Cardiac fibroblast (primary cell): ENCODE data around the gene HHAT.

Experiments
- DNase-seq, 2 donors: peaks; one replicate each; pipeline versions ENCODE4 v3.0.0 to v3.0.0-alpha.2; 2010; ENCODE audit warnings: low read depth in 2 of 2
- H3K4me3 ChIP-seq, 2 donors: replicated peaks in 1 of 2; 1 replicate in 1 of 2; 2 replicates in 1 of 2; pipeline ENCODE4 v1.5.1; 2011; ENCODE audit warnings: low read depth in 2 of 2, low read length in 2 of 2, mild to moderate bottlenecking in 2 of 2, moderate library complexity in 1 of 2
- TF ChIP-seq, protein P1 (sequence below): IDR thresholded peaks from one replicate; pipeline ENCODE4 v1.5.1; 2011; ENCODE audit warnings: low read depth, mild to moderate bottlenecking, low read length, inconsistent platforms

The HHAT gene

DNA sequence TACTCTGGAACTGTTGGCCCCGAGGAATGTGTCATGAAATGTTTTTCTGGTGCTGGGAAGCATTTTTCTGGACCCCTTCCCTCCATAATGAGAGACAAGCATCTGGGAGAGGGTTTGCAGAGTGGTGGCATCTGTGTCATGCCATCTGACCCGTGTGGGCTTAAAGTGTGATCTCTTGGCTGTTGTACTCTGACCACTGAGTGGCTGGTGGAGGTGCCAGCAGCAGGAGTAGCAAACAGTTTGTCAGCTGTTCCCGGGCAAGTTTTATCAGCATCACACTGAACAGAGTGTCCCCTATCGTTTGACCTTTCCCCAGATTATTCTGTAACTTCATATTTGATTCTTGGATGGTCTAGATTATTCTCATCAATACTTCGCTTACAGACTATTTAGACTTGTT is 150.1 kb downstream of the HHAT start:
- no peak for DNase-seq
- TF ChIP-seq, protein P1, sequence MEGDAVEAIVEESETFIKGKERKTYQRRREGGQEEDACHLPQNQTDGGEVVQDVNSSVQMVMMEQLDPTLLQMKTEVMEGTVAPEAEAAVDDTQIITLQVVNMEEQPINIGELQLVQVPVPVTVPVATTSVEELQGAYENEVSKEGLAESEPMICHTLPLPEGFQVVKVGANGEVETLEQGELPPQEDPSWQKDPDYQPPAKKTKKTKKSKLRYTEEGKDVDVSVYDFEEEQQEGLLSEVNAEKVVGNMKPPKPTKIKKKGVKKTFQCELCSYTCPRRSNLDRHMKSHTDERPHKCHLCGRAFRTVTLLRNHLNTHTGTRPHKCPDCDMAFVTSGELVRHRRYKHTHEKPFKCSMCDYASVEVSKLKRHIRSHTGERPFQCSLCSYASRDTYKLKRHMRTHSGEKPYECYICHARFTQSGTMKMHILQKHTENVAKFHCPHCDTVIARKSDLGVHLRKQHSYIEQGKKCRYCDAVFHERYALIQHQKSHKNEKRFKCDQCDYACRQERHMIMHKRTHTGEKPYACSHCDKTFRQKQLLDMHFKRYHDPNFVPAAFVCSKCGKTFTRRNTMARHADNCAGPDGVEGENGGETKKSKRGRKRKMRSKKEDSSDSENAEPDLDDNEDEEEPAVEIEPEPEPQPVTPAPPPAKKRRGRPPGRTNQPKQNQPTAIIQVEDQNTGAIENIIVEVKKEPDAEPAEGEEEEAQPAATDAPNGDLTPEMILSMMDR, result no peak
- H3K4me3 ChIP-seq, result no peak overlapping the region

DNA sequence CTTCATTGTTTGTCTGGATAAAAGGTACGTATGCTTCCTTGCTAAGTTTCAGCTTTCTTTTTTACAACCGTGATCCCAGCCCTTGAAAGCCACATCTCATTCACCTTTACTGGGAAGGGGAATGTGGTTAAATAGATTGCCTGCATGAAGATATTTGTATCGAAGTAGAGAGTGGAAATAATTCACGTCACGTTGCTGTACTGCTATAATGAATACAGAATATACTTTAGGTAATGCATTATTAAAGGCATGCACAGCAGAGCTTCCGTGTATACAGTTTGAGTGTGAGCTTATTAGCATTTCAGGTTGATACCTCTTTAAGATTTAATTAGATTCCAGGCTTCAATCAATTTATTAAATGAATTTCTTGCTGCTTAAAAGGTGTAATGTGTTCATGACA is 153.8 kb downstream of the HHAT start:
- TF ChIP-seq, protein P1, result no peak
- DNase-seq, result no peak

DNA sequence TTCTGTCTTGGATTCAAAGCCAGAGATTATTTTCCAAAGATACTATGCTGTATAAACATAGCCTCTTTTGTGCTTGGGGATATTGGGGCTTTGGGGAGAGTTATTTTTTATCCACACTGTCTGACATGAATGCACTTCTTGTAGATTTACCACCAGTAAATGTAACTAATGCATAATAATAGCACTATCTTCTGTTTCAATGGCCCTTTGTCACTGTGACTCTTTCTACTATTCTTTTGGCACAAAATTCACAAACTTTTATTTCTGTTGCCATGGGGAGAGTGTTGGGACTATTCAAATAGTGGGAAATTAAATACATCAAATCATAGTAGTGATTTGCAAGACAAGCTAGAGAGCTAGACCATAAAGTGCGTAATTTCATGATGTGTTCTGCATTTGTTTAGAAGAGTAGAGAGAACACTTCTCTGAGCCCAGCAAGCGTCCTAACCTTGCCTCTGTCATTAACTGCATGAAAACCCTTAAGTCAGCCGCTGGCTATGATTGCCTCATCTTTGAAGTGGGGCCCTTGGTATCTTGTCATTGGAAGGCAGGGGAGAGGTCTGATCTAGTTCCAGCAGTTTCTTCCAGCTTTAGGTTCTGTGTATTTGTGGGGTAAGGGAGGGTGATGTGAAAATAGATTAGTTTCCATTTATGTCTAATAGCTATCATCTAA is 154.4 kb downstream of the HHAT start:
- TF ChIP-seq, protein P1, result no peak
- no peak overlapping the region for H3K4me3 ChIP-seq
- no peak for DNase-seq

More for the DNA sequence above, 153.8 kb downstream of the HHAT start:
- no peak overlapping the region for H3K4me3 ChIP-seq

DNA sequence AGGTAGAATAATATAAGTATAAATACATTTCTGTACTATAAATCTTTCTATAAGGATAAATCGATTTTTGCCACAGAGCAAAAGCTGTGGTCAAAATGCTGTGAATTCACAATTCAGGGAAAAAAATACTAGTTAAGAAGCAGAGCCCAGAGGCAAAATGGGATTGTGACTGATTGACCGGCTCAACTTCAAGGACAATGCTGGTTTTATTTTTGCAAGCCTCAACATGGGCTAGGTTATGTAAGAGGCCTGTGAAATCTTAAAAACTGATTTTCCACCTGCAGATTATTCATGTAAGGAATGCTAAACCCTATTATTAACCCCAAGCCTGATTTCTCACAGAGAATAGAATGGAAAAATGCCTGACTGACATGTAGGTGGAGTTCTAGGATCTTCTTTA is 155.1 kb downstream of the HHAT start:
- TF ChIP-seq, protein P1, result no peak
- DNase-seq, result no peak
- H3K4me3 ChIP-seq, result no peak overlapping the region

DNA sequence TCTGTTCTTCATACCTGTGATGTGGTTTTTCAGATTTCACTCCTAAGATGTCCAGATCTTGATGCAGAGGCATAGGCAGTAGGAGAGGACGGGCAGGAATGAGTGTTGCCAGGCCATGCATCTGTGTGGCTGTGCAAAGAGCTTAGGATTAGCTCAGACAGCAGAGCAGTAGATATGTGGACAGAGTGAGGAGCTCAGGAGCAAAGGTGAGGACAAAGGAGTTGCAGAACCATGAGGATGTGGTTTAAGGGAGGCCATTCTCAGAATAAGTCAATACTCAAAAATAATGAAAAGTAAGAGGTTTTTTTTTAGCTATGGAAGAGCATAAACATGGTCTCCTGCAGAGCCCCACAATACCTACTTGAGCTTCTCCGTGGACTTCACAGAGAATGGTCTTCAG is 158.3 kb downstream of the HHAT start:
- H3K4me3 ChIP-seq, result no peak overlapping the region
- no peak for DNase-seq
- TF ChIP-seq, protein P1, result no peak

DNA sequence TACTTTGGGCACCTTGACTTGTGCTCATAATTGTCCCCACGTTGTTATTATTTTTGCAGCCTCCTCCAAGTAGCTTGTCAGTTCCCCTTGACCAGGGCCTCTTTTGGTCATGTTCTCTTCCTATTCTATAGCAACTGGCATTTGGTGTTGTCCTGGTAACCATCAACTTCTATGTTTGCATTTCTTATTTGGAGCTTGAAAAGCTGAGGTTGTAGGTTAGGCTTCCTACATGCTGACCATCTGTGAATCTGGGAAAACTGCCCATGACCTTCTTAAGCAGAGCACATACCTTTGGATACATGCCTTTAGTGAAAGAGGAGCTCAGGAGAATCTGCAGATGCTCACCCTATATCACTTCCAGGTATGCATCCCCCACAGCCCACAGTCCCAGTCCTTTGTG is 160.8 kb downstream of the HHAT start:
- TF ChIP-seq, protein P1, result no peak
- no peak for DNase-seq
- no peak overlapping the region for H3K4me3 ChIP-seq

DNA sequence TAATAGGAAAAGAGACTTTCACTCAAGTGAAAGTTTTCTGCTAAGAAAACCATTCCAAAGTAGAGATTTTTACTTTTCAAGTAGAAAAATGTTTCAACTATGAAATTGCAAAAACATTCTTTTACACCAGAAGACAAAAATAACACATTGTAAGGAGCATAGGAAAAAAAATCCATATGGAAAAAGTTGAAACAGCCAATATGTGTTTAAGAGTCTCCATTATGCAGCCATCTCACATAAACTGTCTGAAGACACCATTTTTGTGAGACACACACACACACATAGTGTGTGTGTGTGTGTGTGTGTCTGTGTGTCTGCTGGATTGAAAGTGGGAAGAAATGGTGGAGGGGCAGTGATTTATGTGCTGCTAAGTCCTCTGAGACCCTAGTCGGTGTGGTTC is 162.1 kb downstream of the HHAT start:
- H3K4me3 ChIP-seq, result no peak overlapping the region
- no peak for DNase-seq
- TF ChIP-seq, protein P1, result no peak
